ENCODE results near the gene RUVBL2.
"Not testable (repeated sequence)": the region's sequence is repeated elsewhere in the genome, so short reads cannot be mapped to it uniquely, and the experiment has no call there.

RUVBL2 gene

DNA sequence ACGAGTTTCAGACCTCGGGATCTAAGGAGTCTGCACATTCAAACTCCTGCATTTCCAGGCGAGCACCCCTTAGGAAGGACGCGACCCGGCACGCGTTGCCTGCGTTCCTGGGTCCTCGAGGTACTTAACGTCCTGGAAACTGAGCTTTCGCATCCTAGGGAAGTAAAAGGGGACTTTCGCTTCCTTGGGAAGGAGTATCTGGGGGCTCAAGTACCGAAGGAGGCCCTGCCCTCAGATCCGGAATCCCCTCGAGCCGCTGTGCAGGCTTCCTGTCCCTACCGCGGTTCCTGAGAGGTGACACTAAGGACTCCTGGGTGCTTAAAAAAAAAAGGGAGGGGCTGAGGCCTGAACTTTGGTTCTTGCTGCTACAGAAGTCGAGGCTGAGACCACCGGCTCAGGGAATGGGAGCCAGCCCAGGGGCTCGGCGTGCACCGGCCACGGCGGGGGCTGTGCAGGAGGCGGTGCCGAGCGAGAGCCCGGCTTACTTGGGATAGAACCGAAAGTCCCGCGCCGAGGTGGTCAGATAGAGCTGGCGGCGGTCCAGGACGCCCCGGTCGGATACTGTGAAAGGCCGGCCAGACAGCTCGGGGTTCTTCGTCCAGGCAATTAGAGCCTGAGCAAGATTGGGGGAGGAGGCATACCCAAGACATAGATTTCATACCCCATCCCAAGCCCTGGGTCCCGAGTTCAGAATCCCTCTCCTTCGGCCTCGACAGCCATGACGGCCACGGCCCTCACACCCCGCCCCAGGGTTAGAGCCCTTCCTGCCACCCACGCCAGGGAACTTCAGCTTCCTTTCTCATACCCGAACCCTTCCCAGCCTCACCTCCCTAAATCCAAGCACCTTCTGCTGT, 24.9 kb downstream of the RUVBL2 start:
- not testable (repeated sequence) for DNase-seq (ENCODE audit: low spot score)

DNA sequence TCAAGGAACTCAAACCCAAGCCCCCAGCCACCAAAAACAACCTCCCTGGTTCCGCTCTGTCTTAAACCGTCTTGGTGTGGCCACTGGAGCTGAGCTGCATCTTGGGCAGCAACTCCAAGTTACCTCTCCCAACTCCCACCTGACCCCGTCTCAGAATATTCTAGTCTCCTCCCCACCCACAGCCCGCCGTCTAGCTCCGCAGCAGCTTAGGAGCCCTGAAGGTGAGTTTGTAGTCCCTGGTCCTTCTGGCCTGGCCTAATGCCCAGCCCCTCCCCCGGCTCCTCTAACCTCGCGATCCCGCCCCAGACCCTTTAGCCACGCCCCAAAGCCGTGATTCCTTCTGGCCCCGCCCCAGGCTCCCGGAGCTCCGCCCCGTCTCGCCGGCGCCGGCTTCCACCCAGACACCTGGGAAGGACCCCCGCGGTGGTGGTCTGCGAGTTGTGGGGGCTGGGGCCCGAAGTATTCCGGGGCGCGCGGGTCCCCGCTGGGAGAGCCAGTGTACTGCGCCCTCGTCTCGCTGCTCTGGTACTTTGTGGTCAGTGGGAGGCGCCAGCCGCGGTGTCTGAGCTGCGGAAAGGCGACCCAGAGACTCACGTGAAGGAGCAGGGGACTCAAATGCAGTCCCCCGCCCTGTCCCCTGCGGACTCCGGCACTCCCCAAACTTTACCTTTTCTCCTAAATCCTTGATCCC, 25.7 kb downstream of the RUVBL2 start:
- no peak for DNase-seq (ENCODE audit: low spot score)

DNA sequence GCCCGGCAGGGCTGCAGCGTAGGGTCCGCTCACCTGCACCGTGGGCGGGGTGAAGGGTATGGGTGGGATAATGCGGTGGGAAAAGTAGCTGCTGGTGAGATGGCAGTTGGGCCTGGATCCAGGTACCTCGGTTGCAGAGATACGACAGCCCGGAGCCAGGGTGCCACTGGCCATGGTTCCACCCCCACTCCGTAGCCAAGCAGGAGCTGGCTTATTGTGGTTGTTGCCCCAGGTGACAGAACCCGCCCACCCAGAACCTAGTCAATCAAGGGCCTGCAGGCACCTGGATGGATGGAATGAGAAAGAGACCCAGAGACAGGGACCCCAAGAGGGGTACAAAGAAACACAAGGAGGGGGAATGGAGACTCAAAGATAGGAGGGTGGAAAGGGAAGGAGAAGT, 26.7 kb downstream of the RUVBL2 start:
- DNase-seq (ENCODE audit: low spot score): no peak

DNA sequence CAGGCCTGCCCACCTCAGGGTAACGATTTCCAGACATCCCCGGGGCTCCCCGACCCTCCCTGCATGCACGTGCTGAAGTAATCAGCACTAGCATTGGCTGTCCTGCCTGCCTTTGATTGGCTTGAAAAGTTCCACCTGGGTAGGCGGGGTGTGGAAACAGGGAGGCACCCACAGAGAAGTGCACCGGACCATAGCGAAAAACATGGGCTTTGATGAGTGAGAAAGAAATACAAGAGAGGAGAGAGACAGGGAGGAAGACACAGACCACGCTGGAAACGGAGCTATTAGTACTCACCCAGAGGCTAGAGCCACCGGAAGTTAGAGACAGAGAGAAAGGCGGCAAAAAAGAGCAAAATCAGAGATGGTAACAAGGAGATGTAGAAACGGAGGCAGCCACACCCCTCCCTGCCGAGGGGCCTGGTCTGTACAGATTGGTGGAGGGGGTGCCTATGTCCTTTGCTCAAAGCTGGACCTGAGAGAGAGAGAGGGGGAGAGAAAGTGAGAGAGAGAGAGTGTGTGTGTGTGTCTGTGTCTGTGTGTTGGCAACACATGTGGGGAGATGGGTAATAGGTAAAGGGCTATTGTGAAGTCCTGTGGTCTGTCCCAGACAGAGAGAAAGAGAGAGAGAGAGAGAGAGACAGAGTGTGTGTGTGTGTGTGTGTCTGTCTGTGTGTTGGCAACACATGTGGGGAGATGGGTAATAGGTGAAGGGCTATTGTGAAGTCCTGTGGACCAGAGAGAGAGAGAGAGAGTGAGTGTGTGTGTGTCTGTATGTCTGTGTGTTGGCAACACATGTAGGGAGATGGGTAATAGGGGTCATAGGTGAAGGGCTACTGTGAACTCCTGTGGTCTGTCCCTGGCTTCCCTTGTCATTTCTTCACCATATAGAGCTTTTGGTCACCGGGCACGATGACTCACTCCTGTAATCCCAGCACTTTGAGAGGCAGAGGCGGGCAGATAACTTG, 27.5 kb downstream of the RUVBL2 start:
- no peak for DNase-seq (ENCODE audit: low spot score)

DNA sequence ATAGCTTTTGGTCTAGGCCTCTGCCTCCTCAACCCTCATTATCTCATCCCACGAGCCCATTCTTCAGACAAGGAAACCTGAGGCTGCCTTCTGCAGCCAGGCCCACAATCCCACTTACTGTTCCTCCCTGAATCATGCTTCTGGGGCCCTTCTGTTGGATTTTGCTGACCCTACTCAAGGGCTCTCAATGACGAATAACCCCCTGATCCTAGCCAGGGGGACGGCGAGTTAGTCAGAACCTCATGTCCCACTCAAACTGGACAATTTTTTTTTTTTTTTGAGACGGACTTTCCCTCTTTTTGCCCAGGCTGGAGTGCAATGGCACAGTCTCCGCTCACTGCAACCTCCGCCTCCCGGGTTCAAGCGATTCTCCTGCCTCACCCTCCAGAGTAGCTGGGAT, 28.4 kb downstream of the RUVBL2 start:
- no peak for DNase-seq (ENCODE audit: low spot score)

DNA sequence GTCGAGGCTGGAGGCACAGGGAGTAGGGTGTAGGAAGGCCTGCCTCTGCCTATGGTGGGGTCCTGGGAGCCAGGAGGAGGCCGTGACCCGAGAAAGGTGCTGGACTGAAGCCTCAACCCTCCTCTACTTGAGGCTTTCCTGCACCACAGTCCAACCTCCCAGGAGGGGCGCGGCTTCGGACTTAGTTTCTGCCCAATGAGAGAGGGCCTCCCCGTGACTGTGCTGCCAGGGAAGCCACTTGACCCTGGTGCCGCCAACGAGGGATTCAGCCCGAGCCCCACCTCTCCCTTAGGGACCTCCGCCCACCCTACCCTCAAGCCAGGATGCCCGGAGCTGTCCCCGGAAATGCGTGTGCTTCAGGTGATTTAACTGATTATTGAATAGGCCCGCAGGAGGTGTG, 30.5 kb downstream of the RUVBL2 start, which contains the start of gene CGB3:
TSS of gene CGB3 (minus strand) at position 101 of the 400 bp plus-strand sequence. CDS start 362 bp downstream, outside the sequence.
- DNase-seq (ENCODE audit: low spot score): not testable (repeated sequence)

DNA sequence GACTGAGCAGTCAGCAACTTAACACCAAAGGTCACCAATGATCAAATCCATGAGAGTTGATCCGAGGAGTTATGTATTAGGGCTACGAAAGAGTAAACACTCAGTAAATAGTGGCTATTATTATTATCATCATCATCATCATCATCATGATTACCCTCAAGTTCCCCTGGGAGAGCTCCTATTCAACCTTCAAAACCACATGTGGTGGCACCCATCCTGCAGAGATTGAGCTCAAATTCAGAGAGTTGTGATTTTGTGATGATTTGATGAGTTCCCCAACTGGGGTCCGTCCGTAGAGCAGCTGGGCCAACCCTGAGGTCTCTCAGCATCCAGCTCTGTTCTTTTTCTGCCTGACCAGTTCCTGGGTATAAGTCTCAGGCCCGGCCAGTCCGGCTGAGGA, 31.4 kb downstream of the RUVBL2 start:
- not testable (repeated sequence) for DNase-seq (ENCODE audit: low spot score)

DNA sequence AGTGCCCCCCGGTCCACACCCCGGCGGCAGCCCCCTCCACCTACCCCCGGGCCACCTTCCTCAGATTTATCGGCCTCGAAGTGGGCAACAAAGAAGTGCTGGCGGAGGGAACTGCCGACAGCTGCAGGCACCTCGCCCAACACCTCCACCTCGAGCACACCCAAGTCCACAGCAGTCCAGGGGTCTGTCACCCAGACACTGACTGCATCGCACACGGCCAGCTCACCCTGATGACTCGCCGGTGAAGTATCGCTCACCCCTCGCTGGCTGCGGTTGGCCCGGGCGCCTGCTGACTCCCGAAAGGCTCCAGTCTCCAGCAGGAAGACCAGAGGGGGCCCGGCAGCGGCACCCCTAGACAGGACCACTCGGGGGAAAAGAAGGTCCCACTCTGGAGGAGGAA, 31.9 kb downstream of the RUVBL2 start:
- not testable (repeated sequence) for DNase-seq (ENCODE audit: low spot score)

DNA sequence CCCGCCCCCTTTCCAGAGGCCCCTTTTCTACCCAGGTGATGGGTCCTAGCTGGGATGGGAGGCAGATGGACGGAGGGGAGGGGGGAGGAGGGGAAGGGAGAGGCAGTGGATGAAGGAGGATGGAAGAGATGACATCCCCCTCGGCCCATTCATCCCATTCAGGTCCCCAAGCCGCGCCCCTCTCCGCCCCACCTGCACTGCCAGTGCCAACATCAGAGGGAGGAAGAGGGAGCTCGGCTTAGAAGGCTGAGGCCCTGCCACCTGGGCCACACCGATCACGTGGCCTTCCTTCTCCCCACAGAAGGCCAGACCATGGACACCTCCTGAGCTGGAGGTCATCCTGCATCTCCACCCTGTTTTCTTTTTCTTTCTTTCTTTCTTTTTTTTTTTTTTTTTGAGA, 35.0 kb downstream of the RUVBL2 start:
- not testable (repeated sequence) for DNase-seq (ENCODE audit: low spot score)

DNA sequence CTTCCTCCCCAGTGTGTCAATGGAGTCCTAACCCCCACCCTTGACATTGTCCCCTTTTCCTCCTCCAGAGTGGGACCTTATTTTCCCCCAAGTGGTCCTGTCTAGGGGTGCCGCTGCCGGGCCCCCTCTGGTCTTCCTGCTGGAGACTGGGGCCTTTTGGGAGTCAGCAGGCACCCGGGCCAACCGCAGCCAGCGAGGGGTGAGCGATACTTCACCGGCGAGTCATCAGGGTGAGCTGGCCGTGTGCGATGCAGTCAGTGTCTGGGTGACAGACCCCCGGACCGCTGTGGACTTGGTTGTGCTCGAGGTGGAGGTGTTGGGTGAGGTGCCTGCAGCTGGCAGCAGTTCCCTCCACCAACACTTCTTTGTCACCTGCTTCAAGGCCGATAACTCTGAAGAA, 36.1 kb downstream of the RUVBL2 start:
- not testable (repeated sequence) for DNase-seq (ENCODE audit: low spot score)

DNA sequence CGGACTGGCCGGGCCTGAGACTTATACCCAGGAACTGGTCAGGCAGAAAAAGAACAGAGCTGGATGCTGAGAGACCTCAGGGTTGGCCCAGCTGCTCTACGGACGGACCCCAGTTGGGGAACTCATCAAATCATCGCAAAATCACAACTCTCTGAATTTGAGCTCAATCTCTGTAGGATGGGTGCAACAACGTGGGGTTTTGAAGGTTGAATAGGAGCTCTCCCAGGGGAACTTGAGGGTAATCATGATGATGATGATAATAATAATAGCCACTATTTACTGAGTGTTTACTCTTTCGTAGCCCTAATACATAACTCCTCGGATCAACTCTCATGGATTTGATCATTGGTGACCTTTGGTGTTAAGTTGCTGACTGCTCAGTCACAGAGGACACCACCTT, 36.6 kb downstream of the RUVBL2 start:
- not testable (repeated sequence) for DNase-seq (ENCODE audit: low spot score)

DNA sequence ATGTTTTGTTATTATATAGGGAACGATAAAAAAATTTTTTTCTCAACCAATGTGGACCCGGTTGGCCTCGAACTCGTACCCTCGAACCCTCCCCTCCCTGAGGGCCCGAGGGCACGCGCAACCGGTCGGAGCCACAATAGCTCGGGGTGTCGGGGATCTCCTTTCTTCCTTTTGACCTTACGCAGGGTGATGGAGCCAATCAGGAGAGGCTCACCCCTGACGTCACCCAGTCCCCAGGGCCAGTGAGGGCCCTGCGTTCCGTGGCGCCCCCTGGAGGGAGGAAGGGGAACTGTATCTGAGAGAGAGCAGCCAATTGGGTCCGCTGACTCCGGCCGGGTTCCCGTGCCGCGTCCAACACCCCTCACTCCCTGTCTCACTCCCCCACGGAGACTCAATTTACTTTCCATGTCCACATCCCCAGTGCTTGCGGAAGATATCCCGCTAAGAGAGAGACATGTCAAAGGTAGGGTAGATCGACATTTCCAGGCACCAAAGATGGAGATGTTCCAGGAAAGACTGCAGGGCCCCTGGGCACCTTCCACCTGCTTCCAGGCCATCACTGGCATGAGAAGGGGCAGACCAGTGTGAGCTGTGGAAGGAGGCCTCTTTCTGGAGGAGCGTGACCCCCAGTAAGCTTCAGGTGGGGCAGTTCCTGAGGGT, 38.1 kb downstream of the RUVBL2 start, which contains the start of gene CGB2:
TSS of gene CGB2 (plus strand) at position 249 of the 660 bp plus-strand sequence. CDS start at position 455, 206 bp downstream.
- DNase-seq (ENCODE audit: low spot score): not testable (repeated sequence)

DNA sequence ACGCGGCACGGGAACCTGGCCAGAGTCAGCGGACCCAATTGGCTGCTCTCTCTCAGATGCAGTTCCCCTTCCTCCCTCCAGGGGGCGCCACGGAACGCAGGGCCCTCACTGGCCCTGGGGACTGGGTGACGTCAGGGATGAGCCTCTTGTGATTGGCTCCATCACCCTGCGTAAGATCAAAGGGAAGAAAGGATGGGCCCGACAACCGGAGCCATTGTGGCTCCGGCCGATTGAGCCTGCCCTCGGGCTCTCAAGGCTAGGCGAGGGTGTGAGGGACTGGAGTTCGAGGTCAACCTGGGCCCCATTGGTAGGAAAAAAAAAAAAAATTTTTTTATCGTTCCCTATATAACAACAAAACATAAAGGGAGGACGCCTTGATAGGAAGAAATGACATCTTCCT, 43.1 kb downstream of the RUVBL2 start, which contains the start of gene CGB1:
TSS of gene CGB1 (minus strand) at position 81 of the 400 bp plus-strand sequence. CDS start 184 bp downstream, outside the sequence.
- not testable (repeated sequence) for DNase-seq (ENCODE audit: low spot score)

DNA sequence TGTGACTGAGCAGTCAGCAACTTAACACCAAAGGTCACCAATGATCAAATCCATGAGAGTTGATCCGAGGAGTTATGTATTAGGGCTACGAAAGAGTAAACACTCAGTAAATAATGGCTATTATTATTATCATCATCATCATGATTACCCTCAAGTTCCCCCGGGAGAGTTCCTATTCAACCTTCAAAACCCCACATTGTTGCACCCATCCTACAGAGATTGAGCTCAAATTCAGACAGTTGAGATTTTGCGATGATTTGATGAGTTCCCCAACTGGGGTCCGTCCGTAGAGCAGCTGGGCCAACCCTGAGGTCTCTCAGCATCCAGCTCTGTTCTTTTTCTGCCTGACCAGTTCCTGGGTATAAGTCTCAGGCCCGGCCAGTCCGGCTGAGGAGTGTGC, 44.4 kb downstream of the RUVBL2 start:
- not testable (repeated sequence) for DNase-seq (ENCODE audit: low spot score)

DNA sequence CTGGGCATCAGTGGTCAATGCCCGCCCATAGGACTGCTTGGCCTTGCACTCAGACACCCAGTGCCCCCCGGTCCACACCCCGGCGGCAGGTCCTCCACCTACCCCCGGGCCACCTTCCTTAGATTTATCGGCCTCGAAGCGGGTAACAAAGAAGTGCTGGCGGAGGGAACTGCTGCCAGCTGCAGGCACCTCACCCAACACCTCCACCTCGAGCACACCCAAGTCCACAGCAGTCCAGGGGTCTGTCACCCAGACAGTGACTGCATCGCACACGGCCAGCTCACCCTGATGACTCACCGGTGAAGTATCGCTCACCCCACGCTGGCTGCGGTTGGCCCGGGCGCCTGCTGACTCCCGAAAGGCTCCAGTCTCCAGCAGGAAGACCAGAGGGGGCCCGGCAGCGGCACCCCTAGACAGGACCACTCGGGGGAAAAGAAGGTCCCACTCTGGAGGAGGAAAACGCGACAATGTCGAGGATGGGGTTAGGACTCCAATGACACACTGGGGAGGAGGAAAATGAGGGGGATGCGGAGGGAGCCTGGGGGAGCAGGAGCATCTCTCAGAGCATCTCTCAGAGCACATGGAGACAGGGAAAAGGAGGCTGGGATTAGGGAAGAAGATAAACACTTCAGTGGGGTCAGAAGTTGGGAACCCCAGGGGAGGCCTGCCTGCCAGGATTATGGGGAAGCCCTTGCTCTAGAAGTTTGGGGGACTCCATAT, 45.0 kb downstream of the RUVBL2 start:
- not testable (repeated sequence) for DNase-seq (ENCODE audit: low spot score)

DNA sequence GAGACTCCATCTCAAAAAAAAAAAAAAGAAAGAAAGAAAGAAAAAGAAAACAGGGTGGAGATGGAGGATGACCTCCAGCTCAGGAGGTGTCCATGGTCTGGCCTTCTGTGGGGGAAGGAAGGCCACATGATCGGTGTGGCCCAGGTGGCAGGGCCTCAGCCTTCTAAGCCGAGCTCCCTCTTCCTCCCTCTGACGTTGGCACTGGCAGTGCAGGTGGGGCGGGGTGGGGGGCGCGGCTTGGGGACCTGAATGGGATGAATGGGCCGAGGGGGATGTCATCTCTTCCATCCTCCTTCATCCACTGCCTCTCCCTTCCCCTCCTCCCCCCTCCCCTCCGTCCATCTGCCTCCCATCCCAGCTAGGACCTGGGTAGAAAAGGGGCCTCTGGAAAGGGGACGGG, 46.0 kb downstream of the RUVBL2 start:
- not testable (repeated sequence) for DNase-seq (ENCODE audit: low spot score)

DNA sequence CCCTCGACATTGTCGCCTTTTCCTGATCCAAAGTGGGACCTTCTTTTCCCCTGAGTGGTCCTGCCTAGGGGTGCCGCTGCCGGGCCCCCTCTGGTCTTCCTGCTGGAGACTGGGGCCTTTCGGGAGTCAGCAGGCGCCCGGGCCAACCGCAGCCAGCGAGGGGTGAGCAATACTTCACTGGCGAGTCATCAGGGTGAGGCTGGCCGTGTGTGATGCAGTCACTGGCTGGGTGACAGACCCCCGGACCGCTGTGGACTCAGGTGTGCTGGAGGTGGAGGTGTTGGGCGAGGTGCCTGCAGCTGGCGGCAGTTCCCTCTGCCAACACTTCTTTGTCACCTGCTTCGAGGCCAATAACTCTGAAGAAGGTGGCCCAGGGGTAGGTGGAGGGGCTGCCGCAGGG, 48.5 kb downstream of the RUVBL2 start:
- DNase-seq (ENCODE audit: low spot score): no peak

DNA sequence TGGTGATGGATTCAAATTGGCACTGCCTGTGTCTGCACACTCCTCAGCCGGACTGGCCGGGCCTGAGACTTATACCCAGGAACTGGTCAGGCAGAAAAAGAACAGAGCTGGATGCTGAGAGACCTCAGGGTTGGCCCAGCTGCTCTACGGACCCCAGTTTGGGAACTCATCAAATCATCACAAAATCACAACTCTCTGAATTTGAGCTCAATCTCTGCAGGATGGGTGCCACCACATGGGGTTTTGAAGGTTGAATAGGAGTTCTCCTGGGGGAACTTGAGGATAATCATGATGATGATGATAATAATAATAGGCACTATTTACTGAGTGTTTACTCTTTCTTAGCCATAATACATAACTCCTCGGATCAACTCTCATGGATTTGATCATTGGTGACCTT, 49.0 kb downstream of the RUVBL2 start:
- DNase-seq (ENCODE audit: low spot score): not testable (repeated sequence)

DNA sequence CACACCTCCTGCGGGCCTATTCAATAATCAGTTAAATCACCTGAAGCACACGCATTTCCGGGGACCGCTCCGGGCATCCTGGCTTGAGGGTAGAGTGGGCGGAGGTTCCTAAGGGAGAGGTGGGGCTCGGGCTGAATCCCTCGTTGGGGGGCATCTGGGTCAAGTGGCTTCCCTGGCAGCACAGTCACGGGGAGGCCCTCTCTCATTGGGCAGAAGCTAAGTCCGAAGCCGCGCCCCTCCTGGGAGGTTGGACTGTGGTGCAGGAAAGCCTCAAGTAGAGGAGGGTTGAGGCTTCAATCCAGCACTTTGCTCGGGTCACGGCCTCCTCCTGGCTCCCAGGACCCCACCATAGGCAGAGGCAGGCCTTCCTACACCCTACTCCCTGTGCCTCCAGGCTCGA, 49.9 kb downstream of the RUVBL2 start, which contains the start of gene CGB5:
TSS of gene CGB5 (plus strand) at position 301 of the 400 bp plus-strand sequence. CDS start 362 bp downstream, outside the sequence.
- not testable (repeated sequence) for DNase-seq (ENCODE audit: low spot score)

DNA sequence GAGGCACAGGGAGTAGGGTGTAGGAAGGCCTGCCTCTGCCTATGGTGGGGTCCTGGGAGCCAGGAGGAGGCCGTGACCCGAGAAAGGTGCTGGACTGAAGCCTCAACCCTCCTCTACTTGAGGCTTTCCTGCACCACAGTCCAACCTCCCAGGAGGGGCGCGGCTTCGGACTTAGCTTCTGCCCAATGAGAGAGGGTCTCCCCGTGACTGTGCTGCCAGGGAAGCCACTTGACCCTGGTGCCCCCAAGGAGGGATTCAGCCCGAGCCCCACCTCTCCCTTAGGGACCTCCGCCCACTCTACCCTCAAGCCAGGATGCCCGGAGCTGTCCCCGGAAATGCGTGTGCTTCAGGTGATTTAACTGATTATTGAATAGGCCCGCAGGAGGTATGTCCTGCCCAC, 55.3 kb downstream of the RUVBL2 start, which contains the start of gene CGB8:
TSS of gene CGB8 (minus strand) at position 101 of the 400 bp plus-strand sequence. CDS start 372 bp downstream, outside the sequence.
- not testable (repeated sequence) for DNase-seq (ENCODE audit: low spot score)
